HG03175 (cell line): ENCODE results near the gene PCCA.
"Not testable (repeated sequence)": the region's sequence is repeated elsewhere in the genome, so short reads cannot be mapped to it uniquely, and the experiment has no call there.

Source experiments
- ATAC-seq: cut with Tn5 transposase; IDR thresholded peaks from one replicate; pipeline ENCODE4 v1.9.1; 2021; ENCODE audit warnings: mild to moderate bottlenecking, moderate library complexity; ENCODE audit not compliant: unreplicated experiment

Gene PCCA

GRCh38 chr13:100565286-100565685 is 476.4 kb downstream of the PCCA start:
- ATAC-seq: no peak

GRCh38 chr13:100566543-100566942 is 477.6 kb downstream of the PCCA start:
- no peak for ATAC-seq

GRCh38 chr13:100573121-100573520 is 484.2 kb downstream of the PCCA start:
- ATAC-seq: peak; percentile 97

GRCh38 chr13:100577239-100577638 is 488.3 kb downstream of the PCCA start:
- not testable (repeated sequence) for ATAC-seq
